GM12878 (cell line): ENCODE measurements around the gene C19orf73. TPM values are rescaled to one million over a fixed set of nuclear protein-coding genes. Genes with fewer than 3 reads are reported as not detected.

ENCODE experiments used
- ATAC-seq: fragments of 200-7000 bp; cut with Tn5 transposase; 3 replicates; pipeline ENCODE4 v1.9.1; 2020; ENCODE audit warnings: mild to moderate bottlenecking, moderate library complexity
- BruUV-seq: library from RNA; stranded (reverse); fragments of 400-500 nt; replicated peaks from 2 replicates; lab custom pipeline; 2021; lab: Mats Ljungman, UMichigan
- CTCF ChIA-PET: fragments of 300-600 bp; sonication (Branson Sonifier 250); formaldehyde crosslinking; extraction: SDS; loops from one replicate; lab custom pipeline; 2021; ENCODE audit warnings: inconsistent platforms; lab: Yijun Ruan, JAX
- POLR2A ChIA-PET: fragments of 350-600 bp; formaldehyde crosslinking; extraction: SDS; loops from one replicate; lab custom pipeline; 2021; ENCODE audit warnings: inconsistent platforms; lab: Charles Lee
- RAD21 ChIA-PET: fragments of 300-600 bp; sonication (Branson Sonifier 250); formaldehyde crosslinking; loops from one replicate; lab custom pipeline; 2023; ENCODE audit warnings: antibody characterized with exemption; ENCODE audit not compliant: unreplicated experiment; lab: Charles Lee
- SMC1A ChIA-PET: fragments of 300-600 bp; sonication (Branson Sonifier 250); formaldehyde crosslinking; loops from one replicate; lab custom pipeline; 2023; ENCODE audit not compliant: unreplicated experiment, uncharacterized antibody; lab: Charles Lee
- DNase-seq: peaks from one replicate; pipeline ENCODE4 v3.0.0-alpha.2; 2011; ENCODE audit warnings: low read depth, low spot score
- FAIRE-seq: peaks from 3 replicates; lab custom pipeline; 2011; peaks lifted over from hg19 to GRCh38; lab: Jason Lieb, UNC
- H2AFZ ChIP-seq: 2 replicates; pipeline ENCODE4 v1.6.0; 2011; ENCODE audit warnings: low read depth, low read length, control low read depth; ENCODE audit not compliant: control insufficient read depth
- H3K27ac ChIP-seq: 2 replicates; pipeline ENCODE4 v1.5.1; 2011; ENCODE audit warnings: control low read depth; ENCODE audit not compliant: control insufficient read depth, insufficient read depth
- H3K27me3 ChIP-seq, 2 experiments: replicated peaks in 1 of 2; 2 replicates each; pipeline versions ENCODE4 v1.6.0 to v1.6.1; 2011; ENCODE audit warnings: low read length in 1 of 2; ENCODE audit not compliant: control insufficient read depth in 2 of 2, insufficient read depth in 2 of 2
- H3K36me3 ChIP-seq, 2 experiments: 2 replicates each; pipeline ENCODE4 v1.5.1; 2011; ENCODE audit warnings: low read length in 1 of 2; ENCODE audit not compliant: control insufficient read depth in 2 of 2, insufficient read depth in 2 of 2
- H3K4me1 ChIP-seq: 2 replicates; pipeline ENCODE4 v1.6.1; 2011; ENCODE audit warnings: mild to moderate bottlenecking, low read length, moderate library complexity, mixed read lengths; ENCODE audit not compliant: control insufficient read depth, insufficient read depth
- H3K4me2 ChIP-seq: 2 replicates; pipeline ENCODE4 v1.6.0; 2011; ENCODE audit warnings: control low read depth; ENCODE audit not compliant: control insufficient read depth, insufficient read depth
- H3K4me3 ChIP-seq: fragments of 200-600 bp; sonication (generic); 2 replicates; pipeline ENCODE4 v1.5.1; 2016
- H3K79me2 ChIP-seq: 2 replicates; pipeline ENCODE4 v1.6.0; 2011; ENCODE audit warnings: low read length; ENCODE audit not compliant: control insufficient read depth, insufficient read depth
- H3K9ac ChIP-seq: 2 replicates; pipeline ENCODE4 v1.8.0; 2011; ENCODE audit warnings: low read length, control low read depth, mixed read lengths; ENCODE audit not compliant: control insufficient read depth, insufficient read depth
- H3K9me3 ChIP-seq: replicated peaks from 3 replicates; pipeline ENCODE4 v1.5.1; 2011; ENCODE audit warnings: mild to moderate bottlenecking, low read length; ENCODE audit not compliant: control insufficient read depth, insufficient read depth
- H4K20me1 ChIP-seq: 2 replicates; pipeline ENCODE4 v1.6.0; 2011; ENCODE audit not compliant: control insufficient read depth, insufficient read depth
- CEBPB ChIP-seq, 2 experiments: fragments of 150-350 bp in 1 of 2; IDR thresholded peaks; 2 replicates each; pipeline ENCODE4 v1.6.1; 2012 to 2014; ENCODE audit warnings: low read depth in 2 of 2, low read length in 2 of 2, borderline replicate concordance in 1 of 2, inconsistent platforms in 1 of 2
- HDAC2 ChIP-seq: fragments of 200-600 bp; sonication (generic); IDR thresholded peaks from 2 replicates; pipeline ENCODE4 v1.6.1; 2017
- RUNX3 ChIP-seq: IDR thresholded peaks from 2 replicates; pipeline ENCODE4 v1.6.1; 2012; ENCODE audit warnings: low read length, inconsistent platforms
- SREBF2 ChIP-seq: IDR thresholded peaks from 2 replicates; pipeline ENCODE4 v1.6.1; 2012; ENCODE audit warnings: mild to moderate bottlenecking, low read length
- USF1 ChIP-seq: IDR thresholded peaks from 2 replicates; pipeline ENCODE4 v1.6.1; 2011; ENCODE audit warnings: borderline replicate concordance, low read depth, mild to moderate bottlenecking, moderate library complexity, mixed read lengths, low read length; ENCODE audit not compliant: insufficient read depth; ENCODE audit errors: extremely low read length
- YBX1 ChIP-seq: fragments of 450-650 bp; IDR thresholded peaks from 2 replicates; pipeline ENCODE4 v1.6.1; 2016; ENCODE audit warnings: antibody characterized with exemption
- YY1 ChIP-seq: IDR thresholded peaks from 2 replicates; pipeline ENCODE4 v1.6.1; 2011; ENCODE audit warnings: low read depth, mild to moderate bottlenecking, low read length
- WGBS: methylation state at CpG from one replicate; pipeline ENCODE4 v1.1.6; 2016; ENCODE audit warnings: low lambda C conversion rate; ENCODE audit not compliant: insufficient replicate concordance, insufficient coverage; ENCODE audit errors: missing lambda C conversion rate; 5-methylcytosine and 5-hydroxymethylcytosine counted together
- in situ Hi-C: fragments of 300-500 bp; cut with MboI; formaldehyde crosslinking; loops from 9 replicates; pipeline ENCODE4 v1.14.3; 2018; ENCODE audit warnings: mixed read lengths
- intact Hi-C: fragments of 100-400 bp; cut with micrococcal nuclease; formaldehyde crosslinking; loops from one replicate; pipeline ENCODE4 v1.14.2; 2022; ENCODE audit not compliant: unreplicated experiment
- polyA plus RNA-seq, 11 experiments: library from polyadenylated mRNA; depleted of rRNA in 4 of 11; unstranded in 6 of 11; stranded (reverse) in 5 of 11; fragments of >200 nt; fragmentation: Nextera tagmentation in 4 of 11; fragmentation: Illumina TruSeq in 1 of 11; extraction: Ambion mirVana in 4 of 11; extraction: Trizol in 1 of 11; gene quantifications; 1 replicate in 1 of 11; 2 replicates in 10 of 11; pipeline versions ENCODE4 v1.2.1 to v1.2.3, GENCODE V29; 2011 to 2016; ENCODE audit warnings: inconsistent platforms in 2 of 11, missing spikeins in 2 of 11, low read depth in 1 of 11
- total RNA-seq, 4 experiments: library from RNA; depleted of rRNA in 3 of 4; stranded (reverse); fragments of >200 nt in 3 of 4; fragmentation: Illumina TruSeq in 1 of 4; extraction: Trizol in 1 of 4; gene quantifications; 2 replicates each; pipeline versions ENCODE4 v1.2.1 to v1.2.3, GENCODE V29; 2013 to 2021
- TF ChIP-seq, protein P1 (sequence below): fragments of 450-650 bp; conservative IDR thresholded peaks from 2 replicates; pipeline ENCODE4 v1.6.1; 2017; ENCODE audit warnings: mild to moderate bottlenecking, moderate library complexity

Gene C19orf73
- total and polyA plus RNA-seq, 10 of the 15 experiments (the other 5 are each of a cell fraction or from before 2014, with no cell fraction given), result 0.20 to 2.0 (median 0.80) TPM

DNA sequence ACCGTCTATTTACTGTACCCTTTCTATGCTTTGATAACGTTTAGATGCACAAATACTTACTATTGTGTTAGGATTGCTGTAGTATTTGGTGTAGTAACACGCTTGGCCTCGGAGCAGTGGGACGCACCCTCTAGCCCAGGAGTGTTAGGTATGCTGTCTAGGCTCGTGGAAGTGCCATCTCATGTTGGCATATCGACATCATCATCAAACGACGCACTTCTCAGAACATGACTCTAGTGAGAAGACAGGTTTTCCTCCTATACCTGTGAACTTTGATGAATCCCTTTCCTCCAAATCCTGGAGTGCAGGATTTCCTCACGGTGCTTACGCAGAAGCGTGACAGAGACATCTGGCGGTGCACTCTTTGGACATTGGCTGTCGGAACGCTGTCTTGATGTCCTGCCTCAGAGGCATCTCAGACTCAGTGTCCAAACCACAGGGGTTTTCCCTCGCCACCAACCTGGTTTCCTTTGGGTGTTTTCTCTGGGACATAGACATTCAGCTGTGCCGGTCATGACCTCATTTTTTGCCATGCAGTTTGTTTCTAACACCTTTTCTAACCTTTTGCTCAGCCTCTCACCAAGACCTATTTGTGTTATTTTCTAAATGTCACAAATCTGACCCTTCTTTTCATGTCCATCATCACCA lies 27.4 kb downstream of the C19orf73 start:
- SMC1A ChIA-PET, result no interaction called here
- POLR2A ChIA-PET, result no interaction called here
- H3K27ac ChIP-seq, result no peak overlapping the region
- H3K9me3 ChIP-seq, result no peaks in the 10 kb centered on the region
- H3K4me1 ChIP-seq, result peaks cover 2% of the 10 kb centered on the region
- CTCF ChIA-PET, result no interaction called here
- FAIRE-seq, result no peak
- no peak overlapping the region for H2AFZ ChIP-seq
- H3K79me2 ChIP-seq, result peaks cover 32% of the 10 kb centered on the region
- 0 out of 2 replicates have a peak, but pooled peaks cover 6% of the 10 kb centered on the region for H4K20me1 ChIP-seq
- 80% methylated on average over 17 of the region's 17 CpGs for WGBS
- no TSS peak for BruUV-seq
- peaks cover 24 to 46% of the 10 kb centered on the region in 2 experiments for H3K36me3 ChIP-seq
- 0 out of 2 replicates have a peak, but pooled peaks have one; percentile 14 for TF ChIP-seq RUNX3
- TF ChIP-seq YBX1, result no peak
- TF ChIP-seq HDAC2, result no peak
- TF ChIP-seq, protein P1, sequence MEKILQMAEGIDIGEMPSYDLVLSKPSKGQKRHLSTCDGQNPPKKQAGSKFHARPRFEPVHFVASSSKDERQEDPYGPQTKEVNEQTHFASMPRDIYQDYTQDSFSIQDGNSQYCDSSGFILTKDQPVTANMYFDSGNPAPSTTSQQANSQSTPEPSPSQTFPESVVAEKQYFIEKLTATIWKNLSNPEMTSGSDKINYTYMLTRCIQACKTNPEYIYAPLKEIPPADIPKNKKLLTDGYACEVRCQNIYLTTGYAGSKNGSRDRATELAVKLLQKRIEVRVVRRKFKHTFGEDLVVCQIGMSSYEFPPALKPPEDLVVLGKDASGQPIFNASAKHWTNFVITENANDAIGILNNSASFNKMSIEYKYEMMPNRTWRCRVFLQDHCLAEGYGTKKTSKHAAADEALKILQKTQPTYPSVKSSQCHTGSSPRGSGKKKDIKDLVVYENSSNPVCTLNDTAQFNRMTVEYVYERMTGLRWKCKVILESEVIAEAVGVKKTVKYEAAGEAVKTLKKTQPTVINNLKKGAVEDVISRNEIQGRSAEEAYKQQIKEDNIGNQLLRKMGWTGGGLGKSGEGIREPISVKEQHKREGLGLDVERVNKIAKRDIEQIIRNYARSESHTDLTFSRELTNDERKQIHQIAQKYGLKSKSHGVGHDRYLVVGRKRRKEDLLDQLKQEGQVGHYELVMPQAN, result no peak
- no peak for TF ChIP-seq CEBPB (IDR thresholded peaks at IDR 0.05; ENCODE audit: borderline replicate concordance in 1 of 2, low read depth in 2 of 2, low read length in 2 of 2)
- no peak for TF ChIP-seq USF1
- TF ChIP-seq YY1, result no peak
- no peak for TF ChIP-seq SREBF2
- TF ChIP-seq, all 136 proteins: peak for 1
- H3K4me3 ChIP-seq, result no peak overlapping the region
- no peaks in the 10 kb centered on the region for H3K27me3 ChIP-seq
- ATAC-seq (no peak), DNase-seq (no peak)
- in situ Hi-C loops (no loop called here), intact Hi-C loops (no loop called here)
- H3K9ac ChIP-seq, result no peak overlapping the region
- RAD21 ChIA-PET, result no interaction called here
- no peak overlapping the region for H3K4me2 ChIP-seq
